NCI-H146 treated with DMSO at 0.1 percent for 48 hours (cell line): Measurements from ENCODE around the gene ASPG.

ENCODE experiments used
- DNase-seq: peaks from one replicate; lab custom pipeline; 2025; ENCODE audit not compliant: unreplicated experiment; lab: John Stamatoyannopoulos, UW

The ASPG gene

DNA sequence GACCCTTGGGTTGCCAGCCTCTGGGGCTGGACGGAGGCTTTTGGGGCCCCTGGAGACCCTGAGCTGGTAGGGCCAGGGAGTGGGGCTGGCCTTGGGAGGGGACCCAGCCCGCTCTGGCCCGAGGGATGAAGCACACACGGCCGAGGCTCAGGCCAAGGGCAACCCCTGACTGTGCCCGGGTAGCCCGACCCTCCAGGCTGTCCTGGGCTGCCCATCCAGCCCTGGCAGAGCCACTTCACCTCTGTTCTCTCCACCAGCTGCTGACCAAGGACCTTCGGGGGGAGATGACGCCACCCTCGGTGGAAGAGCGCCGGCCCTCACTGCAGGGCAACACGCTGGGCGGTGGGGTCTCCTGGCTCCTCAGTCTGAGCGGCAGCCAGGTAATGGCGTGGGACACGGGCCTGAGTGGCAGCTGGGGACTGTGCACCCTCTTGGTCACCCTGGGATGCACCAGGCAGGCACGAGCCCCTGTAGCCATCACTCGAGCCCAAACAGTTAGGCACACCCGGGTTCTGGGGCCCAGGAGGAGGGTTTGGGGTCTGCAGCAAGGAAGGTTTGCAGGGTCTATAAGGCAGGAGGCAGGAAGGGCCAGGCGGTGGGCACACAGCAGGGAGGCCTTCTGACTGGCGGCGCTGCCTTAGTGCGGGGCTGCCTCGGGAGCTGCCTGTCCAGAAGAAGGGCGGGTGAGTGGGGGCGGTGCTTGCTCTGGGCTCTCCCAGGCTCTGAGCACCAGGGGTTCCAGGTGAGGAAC is 19.7 kb downstream of the ASPG start:
- no peak for DNase-seq

DNA sequence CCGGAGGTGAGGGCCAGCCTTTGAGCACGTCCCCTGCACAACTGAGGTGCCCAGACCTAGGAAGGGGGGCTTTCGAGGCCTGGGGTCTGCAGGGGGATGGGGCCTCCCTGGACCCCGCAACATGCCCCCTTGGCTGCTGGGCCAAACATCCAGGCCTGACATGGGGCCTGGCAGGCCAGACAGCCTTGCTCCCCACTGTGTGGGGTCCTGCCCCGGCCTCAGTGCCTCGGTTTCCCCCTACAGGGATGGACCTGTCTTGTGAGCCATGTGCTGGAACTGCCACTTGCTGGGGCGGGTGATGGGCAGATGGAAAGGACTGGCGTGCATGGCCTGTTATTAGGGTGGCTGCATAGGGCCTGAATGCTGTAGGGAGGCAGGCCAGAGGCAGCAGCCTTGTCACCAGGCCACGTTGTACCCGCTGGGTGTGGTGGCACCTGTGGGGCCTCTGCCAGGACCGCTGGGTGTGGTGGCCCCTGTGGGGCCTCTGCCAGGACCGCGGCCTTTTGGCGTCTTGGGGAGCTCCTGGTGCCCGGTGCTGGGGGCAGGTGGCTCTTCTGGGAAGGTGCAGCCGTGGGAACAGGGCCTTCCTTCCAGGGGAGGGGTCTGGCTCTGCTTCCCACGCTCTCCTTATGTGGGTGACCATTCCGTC is 20.4 kb downstream of the ASPG start:
- DNase-seq, result no peak

DNA sequence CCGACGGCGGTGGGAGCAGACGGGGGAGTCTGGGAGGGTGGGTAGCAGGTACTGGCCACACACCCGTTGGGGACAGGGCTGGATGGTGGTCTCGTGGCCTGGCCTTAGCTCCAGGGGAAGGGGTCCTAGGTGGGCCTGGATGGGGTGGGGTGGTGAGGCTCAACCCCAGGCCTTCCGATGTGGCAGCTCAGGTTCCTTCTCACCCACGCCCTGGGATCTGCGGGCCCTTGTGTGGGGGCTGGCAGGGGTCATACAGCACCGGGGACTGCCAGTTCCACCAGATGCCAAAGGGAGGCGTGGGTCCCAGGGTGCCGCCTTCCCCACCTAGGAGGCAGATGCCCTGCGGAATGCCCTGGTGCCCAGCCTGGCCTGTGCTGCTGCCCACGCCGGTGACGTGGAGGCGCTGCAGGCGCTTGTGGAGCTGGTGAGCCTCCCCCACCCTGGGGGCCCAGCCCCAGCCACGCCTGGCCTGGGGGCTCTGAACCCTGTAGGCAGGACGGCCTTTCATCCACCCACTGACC is 21.0 kb downstream of the ASPG start:
- no peak for DNase-seq

DNA sequence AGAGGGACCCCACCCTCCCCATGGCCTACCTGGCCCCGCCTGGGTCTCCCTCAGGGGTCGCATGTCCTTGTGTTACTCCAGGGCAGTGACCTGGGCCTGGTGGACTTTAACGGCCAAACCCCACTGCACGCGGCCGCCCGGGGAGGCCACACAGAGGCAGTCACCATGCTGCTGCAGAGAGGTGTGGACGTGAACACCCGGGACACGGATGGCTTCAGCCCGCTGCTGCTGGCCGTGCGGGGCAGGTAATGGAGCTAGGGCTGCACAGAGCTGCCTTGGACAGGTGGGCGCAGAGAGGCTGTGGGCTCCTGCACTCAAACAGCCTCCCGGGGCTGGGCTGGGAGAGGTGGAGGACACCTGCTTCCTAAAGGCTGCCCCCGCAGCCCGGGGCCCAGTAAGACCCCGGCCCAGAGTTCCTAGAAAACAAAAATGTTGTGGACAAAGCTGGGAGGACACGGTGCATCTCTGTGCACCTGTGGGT is 21.6 kb downstream of the ASPG start:
- DNase-seq, result no peak

DNA sequence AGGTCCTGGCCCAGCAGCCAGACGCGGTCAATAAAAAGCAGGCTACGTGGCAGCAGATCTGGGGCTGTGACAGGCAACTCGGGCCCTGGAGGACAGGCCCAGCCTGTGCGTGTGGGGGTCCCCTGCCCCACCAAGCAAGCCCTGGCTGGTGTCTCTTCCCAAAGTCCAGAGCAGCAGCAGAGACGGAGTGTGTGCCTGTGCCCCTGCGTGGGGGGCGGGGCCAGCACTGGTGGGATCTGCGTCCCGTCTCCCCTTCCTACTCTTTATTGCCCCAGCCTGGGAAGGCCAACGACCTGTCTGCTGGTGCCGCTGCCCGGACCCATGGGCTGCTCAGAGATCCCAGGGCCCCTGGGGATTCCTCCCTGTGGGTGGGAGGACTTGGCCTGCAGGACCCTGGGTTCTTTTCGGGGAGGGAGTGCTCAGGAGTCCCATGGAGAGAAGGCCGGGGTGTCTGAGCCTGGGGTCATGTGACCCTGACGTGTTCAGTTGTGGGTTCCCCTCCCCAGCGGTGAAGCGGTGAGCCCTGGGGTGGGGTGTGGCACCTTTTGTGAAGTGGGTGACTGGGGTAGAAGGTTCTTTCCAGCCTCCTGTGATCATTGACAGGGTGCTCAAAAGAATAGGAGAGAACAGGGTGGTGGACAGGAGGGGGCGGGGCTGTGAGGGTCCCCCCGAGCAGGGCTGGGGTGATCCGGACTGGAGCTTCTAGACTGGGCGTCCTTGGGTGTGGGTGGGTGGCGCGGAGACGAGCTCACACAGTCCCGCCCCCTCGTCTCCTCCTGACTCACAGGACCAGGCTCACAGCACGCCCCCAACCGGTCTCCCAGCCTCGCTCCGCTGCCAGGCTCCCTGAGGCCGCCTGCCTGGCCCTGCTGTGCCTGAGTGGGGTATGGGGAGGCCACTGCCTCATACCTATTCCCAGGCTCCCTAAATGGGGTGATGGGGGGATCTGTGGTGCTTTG is 22.4 kb downstream of the ASPG start:
- DNase-seq, result no peak

DNA sequence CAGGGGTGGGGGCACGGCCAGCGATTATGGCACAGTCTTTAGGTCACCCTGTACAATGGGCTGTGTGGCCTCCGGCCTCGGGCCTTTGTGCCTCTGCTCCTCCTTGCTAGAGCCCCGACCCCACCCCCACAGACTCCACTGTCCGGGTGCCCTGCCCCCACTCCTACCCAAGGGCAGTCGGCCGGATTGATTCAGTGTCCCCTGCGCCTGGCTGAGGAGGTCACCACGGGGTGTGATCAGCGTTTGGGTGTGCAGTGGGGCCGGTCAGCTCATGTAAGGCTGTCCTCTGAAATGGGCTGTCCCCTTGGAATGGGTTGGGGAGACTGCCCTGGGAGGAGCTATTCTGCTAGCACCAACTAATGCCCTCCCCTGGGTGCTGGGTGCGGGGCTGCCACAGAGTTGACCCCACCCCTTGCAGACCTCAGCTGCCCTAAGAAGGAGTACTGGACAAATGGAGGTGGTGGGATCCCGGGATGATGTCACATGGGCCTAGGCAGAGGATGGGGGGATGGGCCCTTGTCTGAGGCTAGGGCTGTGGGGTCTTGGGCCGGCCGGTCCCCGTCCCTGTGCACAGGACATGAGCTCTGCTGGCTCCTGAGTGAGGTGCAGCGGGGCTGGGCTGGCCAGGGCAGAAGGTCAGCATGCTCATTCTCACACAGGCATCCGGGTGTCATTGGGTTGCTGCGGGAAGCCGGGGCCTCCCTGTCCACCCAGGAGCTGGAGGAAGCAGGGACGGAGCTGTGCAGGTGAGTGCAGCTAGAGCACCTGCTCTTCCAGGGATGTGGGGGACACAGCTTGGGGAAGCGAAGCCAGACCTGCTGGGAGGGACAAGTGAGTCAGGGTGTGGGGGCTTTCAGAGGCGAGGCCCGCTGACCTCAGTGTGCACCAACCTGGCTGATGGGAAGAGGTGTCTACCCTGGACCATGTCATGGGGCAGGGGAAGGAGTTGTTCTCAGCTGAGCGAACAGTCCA is 23.4 kb downstream of the ASPG start:
- DNase-seq, result no peak

DNA sequence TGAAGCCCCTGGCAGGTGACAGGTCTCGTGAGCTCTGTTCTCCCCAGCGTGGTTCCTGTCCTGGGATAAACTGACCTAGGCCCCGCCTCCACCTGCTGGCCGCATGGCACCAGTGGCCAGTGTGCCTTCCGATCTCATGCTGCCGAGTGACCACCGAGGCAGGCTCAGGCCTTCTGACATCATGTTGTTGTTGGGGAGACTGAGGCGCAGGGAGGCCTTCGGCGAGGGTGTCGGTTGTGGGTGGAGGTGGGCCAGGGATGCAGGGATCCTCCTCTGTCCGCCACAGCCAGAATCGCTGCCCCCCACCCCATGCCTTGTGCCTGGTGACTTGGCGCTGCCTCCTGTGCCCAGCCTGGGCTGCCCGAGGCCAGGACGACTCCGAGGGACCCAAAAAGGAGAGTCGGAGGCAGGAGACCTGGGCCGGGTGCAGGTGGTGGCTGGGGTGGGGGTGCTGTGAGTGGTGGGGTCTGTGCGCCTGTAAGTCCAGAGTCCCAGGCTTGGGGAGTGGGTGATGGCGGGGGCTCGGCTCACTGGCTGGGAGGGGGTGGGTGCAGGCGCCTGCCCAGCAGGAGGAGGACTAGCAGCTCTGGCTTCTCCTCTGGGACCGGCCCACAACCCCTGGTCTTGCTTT is 24.3 kb downstream of the ASPG start:
- DNase-seq, result no peak

DNA sequence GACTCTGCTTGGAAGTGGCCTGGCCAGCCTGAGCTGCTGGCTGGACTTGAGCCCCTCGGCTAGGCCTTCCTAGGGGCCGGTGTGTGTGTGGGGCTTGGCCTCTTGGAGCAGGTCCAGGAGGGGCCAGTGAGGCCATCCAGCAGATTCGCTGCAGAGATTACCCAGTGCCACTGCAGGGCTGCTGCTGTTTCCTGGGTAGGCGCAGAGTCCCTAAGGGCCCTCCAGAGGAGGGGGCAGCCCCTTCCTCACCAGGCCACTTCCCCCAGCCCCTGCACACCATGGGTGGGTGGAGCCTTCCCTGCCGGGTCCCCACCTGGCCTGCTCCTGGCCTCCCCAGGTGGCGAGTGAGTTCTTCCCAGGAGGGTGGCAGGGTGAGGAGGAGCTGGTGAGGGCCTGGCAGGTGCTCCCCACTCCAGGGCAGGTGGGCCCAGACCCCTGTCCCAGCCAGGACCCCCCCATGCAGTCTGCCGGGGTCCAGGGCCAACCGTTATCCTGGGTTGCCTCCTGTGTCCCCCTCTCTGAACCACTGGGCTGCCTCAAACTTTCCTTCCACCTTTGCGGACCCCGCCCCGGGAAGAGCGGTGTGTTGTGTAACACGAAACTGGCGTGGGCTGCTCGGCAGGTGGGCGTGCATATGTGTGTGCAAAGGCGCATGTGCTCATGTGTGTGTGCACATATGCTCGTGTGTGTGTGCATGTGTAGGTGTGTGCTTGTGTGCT is 25.1 kb downstream of the ASPG start:
- no peak for DNase-seq

DNA sequence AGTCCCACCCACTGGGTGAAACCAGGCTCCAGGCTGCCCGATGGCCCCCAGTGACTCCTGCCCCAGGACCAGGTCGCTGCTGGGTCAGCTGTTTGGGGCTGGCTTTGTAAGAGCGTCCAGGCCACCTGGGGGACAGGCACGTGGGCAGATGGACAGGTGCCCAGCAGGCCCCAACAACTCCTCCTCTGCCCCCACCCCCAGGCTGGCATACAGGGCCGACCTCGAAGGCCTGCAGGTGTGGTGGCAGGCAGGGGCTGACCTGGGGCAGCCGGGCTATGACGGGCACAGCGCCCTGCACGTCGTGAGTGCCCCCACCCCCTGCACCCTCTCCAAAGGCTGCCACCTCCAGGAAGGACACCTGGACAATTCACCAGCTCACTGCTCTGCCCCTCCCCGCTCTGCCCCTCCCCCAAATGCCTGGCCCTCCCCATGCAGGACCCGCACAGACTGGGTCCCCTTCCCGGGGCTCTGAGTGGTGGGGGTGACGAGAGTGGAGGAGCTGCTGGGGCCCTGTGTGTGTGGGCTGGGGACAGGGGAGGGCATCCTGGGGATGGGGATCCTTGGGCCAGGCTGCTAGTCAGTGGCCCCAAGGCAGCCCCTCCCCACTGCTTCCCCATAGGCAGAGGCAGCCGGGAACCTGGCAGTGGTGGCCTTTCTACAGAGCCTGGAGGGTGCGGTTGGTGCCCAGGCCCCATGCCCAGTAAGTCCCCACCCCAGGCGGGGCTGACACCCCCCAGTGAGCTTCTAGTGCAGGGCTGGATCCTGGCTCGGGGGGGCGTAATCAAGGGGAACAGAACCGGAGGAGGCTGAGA is 26.0 kb downstream of the ASPG start:
- no peak for DNase-seq

DNA sequence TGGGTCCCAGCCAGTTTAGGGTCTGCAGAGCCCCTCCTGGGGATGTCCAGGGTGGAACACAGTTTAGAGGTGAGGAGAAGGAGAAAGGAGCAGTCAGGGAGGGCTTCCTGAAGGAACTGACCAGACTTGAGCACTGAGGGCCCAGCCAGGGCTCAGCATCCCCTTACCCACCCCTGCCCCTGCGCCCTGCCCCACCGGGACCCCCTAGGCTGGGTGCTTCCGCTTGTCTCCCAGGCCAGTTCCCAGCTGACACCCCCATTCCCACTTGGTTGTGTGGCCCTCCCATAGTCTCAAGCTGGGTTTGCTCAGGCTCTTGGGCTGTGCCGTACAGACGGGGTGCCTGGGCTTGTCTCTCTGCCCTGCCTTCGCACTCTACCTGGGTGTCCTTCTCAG is 26.6 kb downstream of the ASPG start:
- DNase-seq, result no peak

DNA sequence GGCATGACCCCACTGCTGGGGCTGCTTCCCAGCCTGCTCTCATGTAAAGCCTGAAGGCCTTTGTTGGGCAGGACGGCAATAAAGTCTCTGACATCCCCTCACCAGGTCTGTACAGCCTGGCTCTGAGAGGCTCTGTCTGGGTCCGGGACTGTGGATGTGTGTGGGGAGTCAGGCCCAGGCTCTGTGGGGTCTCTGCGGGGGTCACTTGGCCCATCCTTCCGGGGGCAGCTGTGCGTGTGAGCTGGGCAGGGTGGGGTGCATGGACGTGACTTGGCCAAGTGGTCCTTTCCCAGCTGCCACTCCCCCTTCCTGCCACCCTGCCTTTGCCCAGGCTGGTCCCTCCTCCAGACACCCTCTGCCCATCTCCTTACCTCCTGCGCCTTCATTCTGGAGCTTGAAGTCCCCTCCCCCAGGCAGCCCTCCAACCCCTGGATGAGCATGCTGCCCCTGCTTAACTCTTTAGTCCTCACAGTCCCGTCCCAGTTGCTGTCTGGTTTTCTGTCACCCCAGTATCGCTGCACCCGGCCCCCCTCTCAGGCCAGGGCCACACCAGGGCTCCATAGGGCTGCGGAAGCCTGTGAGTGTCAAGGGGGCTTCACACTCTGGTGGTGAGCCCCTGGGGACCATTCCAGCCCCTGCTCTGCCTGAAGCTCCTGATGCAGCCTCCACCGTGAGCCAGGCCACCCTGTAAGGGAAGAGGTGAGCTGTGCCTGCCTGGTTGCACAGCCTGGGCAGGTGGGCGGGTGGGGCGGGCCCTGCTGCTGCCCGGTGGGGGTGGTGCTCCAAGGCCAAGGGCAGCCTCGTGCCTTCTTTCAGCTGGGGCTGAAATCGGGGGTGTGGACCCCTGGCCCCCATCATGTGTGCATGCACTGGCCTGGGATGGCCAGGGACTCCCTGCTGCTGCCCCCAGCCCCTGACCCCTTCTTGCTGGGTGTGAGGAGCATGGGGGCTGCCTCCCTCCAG is 27.4 kb downstream of the ASPG start:
- no peak for DNase-seq

DNA sequence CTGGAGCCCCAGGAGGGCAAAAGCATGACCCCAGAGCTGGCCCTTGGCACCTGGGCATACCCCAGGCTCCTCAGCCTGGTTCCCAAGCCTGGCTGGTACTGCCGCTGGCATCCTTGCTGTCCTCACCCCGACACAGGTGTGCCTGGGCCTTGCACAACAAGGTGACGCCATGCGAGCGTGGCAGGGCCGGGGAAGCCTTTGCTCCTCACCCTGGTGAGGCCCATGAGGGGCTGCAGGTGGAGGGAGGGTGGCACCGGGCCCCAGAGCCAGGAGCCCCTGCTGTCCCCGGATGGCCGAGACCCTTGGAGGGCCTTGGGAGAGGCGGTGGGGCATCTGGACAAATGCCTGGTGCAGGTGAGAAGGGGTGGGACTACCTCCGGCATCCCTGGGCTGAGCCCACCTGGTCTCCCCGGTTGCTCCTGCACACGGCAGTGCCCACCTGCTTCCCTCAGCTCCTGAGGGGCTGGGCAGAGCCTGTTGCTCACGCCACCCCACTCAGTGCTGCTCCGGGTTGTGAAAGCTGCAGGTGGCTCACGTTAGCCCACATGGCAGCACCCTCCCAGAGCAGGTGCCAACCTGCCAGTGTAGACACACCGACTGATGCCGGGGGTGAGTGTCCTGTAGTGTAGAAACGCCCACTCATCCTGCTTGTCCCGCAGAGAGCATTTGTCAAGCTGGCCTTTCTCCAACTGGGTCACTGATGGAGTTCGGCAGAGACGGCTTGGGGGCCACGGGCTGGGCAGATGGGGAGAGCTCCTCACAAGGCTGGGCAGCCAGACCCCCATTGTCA is 28.3 kb downstream of the ASPG start:
- no peak for DNase-seq

DNA sequence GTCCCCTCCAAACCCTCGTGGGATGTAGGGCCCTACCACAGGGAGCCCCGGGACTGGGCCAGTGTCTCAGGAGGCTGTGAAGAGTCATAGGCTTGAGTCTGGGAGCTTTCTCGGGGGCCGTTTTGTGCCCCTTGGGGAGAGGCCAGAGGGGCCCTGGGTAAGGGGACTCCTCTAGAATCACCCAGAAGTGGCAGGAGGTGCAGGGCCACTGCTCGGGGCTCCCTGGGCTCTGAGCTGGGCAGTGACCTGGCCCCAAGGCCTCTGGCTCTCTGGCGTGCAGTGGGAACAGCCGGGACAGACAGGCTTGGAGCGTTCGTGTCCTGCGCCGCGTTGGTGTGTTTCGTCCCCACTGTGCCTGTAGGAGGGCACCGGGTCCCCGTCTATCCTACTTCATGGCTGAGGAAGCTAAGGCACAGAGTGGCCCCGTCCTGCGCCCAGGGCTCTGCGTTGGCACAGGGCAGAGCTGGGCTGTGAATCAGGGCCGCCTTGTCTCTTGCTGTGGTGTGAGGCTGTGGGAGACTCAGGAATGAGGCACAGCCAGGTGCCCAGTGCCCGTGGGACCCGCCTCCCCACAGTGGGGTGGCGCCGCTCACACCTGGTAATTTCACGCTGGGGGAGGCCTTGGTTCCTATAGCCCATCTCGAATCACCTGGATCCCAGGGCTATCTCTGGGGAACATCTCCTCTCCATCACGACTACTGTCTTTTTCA is 29.1 kb downstream of the ASPG start:
- no peak for DNase-seq

DNA sequence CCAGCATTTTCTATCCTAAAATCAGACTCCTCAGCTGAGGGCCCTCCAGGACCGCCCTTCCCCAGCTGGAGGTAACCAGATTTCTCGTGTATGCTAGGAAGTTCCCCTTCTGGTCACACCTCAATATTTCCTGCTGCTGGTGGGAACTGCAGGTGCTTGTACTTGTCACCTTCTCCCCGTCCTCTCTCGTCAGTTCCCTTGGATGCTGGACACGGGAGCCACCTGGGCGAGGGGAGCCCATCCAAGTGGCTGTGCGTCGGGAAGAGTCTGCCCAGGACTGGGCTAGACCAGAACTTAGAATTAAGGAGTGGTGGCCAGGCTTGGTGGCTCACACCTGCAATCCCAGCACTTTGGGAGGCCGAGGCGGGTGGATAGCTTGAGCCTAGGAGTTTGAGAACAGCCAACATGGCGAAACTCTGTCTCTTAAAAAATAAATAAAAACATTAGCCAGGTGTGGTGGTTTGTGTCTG is 29.7 kb downstream of the ASPG start:
- no peak for DNase-seq

DNA sequence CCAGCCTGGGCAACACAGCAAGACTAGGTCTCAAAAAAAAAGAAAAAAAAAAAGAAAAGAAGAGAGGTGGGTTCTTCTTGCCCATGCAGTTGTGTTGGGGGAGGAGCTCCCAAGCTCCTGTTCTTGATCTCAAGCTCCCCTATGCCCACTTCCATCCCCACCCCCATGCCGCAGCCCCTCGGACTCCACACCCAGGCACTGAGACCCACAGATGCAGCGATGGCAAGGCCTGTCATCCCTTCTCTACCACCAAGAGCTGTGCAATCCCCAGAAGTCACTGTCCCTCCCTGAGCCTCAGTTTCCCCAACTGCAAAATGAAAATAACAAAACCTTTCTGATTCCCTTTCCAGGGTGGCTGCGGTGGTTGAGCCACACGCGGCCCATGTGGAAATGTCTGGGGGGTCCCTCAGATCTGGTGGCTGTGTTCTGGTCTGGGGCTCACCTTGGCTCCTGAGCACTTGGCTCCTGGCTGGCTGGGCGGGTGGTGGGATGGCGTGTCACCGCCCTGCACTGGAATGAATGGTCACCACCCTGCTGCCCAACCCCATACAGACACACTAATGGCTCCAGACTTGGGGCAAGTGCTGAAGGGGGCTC is 30.3 kb downstream of the ASPG start:
- no peak for DNase-seq
